ENCODE data around the gene RNF26.

GRCh38 chr11:119297938-119298337 lies 36.4 kb upstream of the RNF26 start:
- TF ChIP-seq CTCF (conservative IDR thresholded peaks at IDR 0.05 in 1 of 2, IDR thresholded peaks at IDR 0.05 in 1 of 2; ENCODE audit: extremely low read depth in 1 of 2, insufficient read depth in 1 of 2, low read depth in 1 of 2, low read length in 2 of 2) (no peak), EZH2 (IDR thresholded peaks at IDR 0.05; ENCODE audit: borderline replicate concordance, low read length) (no peak)
